Measurements from ENCODE around the gene GZF1. TPM values are rescaled to one million over a fixed set of nuclear protein-coding genes. Genes with fewer than 3 reads are reported as not detected.
A peak's percentile ranks its signal among the peaks of the same experiment; 100 is the strongest.

The GZF1 gene
- 7.5 TPM for polyA plus RNA-seq (ENCODE audit: insufficient read length)

DNA sequence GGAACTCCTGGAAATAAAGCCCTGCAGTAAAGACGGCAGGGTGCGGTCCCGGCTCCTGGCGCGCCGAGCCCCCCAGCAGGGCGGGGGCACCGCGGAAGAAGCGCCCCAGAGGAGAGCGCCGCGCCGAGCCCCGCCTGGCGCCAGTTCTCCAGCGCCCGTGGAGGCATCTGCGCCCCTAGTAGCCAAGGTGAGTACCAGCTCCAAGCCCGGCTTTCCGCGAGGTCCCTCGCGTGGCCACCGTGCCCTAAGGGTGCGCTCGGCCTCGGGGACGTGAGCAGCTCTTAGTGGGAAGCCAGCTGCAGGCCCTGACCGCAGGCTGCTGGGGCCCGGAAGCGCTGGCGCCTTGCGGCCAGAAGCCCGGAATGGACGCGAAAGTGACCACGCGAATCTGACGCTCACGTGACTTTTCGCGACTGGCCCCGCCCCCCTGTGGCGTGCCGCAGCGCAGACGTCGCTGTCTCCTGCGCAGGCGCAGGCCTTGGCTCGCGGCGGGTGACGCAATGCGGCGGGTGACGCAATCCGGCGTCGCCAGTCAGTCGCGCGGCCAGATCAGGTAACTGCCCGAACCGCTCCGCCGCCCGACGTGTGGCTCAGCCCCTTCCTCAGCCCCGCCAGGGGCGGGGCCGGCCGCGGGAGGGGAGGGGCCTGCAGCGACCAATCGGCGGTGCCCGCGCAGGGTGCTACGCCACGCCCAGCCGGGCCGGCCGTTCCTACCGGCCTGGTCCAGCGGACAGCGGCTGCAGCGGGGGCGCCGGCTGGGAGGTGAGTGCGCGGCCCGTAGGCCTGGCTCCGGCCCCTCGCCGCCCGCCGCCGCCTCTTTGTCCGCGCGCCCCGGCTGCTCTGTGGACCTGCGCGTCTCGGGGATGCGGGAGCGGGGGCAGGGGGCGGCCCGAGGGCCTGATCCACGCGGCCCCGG, at the start of gene GZF1:
Gene GZF1, plus strand, starts transcription at position 707 of the 916 bp plus-strand sequence. CDS start 2,202 bp downstream, outside the sequence.
- peak; percentile 92 for DNase-seq (ENCODE audit: low read depth)

DNA sequence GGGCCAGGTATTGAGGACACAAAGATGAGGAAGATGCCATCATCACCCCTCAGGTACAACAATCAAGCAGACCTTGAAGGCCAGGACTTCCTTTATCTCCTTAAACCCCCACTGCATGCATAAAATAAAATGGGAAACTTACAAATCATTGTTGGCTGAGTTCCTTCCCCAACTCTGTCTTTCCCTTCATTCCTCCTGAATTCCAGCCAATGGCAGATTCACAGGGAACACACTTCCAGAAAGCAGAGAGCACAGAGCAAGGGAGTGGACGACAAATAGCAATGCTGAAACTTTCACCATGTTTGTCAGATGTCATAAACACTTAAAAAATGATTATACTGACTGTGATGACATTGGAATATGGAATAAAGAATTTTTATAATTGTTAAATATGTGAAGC, 48.7 kb upstream of the GZF1 start:
- DNase-seq (ENCODE audit: low read depth) = peak; percentile 36

DNA sequence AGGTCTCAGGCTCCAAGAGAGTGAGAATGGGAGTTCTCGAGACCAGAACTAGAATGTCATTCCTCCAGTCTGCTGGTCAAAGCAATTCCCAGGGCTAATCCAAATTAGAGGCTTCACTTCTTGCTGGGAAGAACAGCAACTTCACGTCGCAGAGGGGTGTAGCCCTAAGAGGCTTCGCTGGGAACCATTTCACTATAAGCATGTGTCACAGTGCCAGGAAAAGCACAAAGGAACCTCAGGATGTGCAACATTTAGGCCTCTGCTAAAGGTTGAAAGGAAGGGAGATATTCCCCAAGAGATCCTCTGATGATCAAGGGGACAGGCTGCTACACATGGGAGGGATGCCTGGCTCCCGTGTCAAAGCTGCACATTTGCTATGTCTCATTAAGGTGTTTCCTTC, 47.3 kb upstream of the GZF1 start:
- no peak for DNase-seq (ENCODE audit: low read depth)

DNA sequence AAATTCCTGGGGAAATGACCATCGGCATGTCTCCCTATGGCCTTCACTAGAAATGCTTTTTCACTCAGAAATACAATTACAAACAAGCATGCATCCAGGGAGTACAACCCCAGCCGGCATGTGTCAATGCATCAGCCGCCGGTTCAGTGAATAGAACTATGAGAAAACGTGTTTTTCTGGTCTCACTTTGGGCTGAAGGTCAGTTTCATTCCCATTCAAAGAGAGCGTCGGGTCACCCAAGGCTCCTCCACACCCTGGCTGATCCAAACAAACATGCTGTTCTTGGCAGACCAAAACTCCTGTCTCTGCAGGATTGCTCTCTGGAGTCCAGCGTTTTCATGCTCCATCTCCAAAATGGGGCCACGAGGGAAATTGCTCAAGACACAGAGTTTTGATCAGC, 46.9 kb upstream of the GZF1 start:
- DNase-seq (ENCODE audit: low read depth) = no peak

DNA sequence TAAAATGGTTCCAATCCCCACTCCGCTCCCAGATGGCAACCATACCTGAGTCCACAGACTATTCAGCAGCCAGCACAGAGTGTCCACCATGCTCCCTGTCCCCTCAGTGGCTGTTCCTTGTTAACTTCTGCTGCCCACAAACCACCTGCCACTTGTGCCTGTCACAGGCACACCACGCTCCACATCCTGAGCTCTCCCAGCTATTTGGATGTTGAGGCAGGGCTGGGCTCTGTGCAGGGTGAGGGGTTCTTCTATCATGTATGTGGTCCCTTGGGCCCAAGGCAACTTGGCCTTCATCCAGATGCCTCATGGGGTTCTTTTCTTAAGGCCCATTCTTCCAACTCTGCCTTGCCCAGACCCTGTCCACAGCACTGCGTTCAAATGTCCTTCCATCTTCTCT, 45.4 kb upstream of the GZF1 start:
- DNase-seq (ENCODE audit: low read depth) = no peak

DNA sequence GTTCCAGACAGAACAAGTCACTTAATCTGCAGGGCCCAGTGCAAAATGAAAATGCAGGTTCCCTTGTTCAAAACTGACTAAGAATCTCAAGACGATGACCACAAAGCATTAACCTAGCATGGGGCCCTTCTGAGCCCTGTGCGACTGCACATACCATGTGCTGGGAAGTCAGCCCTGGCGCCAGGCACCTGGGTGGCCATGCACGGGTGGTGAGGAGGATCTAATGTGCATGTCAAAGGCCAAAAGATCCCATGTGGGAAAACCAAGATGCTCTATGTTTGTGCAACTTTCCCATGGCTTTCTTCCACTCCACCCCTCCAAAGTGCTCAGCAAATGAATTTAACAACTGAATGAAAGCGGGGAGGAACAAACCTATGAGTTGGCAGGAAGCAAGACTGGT, 44.9 kb upstream of the GZF1 start:
- no peak for DNase-seq (ENCODE audit: low read depth)

DNA sequence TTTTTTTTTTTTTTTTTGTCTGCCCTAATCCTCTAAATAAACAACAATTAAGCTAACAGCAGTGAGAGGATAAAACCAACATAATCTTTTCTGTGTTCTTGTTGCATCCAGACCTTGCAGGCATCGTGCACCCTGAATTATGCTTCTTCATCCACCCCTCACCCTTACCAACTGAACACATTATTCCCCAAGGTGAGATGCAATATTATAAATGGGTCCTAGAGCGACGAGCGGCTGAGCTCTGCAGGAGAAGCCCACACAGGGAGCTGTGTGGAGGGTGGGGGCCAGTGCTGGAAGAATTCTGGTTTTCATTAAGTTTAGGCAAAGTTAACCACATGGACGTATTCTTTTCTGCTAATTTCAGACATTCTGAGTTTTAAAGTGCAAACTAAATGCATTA, 43.6 kb upstream of the GZF1 start:
- no peak for DNase-seq (ENCODE audit: low read depth)

DNA sequence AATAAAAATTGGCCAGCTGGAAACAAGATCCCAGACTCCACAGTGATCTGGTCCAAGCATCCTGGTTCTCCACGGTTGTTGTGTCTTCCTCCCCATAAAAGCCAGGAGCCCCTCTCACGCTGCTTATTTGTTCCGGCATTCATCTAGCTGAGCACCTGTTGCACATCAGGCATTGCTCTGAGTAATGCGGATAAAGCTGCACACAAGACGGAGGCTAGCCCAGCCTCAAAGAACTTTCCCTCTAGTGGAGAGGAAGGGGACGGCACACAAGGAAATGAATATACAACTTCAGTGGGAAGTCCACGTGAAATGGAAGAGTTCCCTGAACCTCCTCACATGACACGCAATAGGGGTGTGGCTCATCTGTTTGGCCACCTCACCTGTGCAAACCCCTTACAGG, 41.7 kb upstream of the GZF1 start:
- DNase-seq (ENCODE audit: low read depth) = no peak

DNA sequence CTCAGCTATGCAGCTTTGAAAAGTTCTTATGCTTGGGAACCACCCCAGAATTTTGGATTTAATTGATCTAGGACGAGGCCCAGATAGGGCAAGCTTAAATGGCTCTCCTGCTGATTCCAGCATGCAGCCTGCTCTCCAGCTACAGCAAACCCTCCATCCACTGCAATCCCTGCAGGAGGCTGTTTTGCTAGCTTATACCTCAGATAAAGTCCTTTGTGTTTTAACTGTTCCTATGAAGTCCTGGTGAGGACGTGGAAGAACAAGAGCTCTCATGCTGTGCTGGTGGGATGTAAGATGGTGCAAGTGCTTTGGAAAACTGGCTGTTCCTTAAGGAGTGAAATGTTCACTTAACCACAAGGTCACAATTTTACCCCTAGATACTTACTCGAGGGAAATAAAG, 36.9 kb upstream of the GZF1 start:
- no peak for DNase-seq (ENCODE audit: low read depth)

DNA sequence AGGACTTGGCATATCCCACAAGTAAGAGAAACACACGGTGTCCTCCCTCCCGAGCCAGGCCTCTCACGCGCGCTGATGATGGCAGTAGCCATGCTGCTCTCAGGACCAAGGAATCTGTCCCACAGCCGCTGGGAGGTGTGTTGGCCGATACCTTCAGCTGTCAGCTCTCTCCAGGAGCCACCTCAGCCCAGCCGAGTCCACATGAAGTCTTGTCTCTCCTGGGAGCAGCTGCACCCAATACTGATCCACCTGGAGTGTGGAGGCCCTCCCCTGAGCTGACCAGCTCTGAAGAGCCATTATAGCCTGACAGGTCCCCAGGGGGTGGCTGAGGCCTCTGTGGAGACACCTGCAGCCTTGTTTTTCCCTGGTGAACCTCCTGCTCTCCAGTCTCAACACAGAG, 35.2 kb upstream of the GZF1 start:
- DNase-seq (ENCODE audit: low read depth) = no peak

DNA sequence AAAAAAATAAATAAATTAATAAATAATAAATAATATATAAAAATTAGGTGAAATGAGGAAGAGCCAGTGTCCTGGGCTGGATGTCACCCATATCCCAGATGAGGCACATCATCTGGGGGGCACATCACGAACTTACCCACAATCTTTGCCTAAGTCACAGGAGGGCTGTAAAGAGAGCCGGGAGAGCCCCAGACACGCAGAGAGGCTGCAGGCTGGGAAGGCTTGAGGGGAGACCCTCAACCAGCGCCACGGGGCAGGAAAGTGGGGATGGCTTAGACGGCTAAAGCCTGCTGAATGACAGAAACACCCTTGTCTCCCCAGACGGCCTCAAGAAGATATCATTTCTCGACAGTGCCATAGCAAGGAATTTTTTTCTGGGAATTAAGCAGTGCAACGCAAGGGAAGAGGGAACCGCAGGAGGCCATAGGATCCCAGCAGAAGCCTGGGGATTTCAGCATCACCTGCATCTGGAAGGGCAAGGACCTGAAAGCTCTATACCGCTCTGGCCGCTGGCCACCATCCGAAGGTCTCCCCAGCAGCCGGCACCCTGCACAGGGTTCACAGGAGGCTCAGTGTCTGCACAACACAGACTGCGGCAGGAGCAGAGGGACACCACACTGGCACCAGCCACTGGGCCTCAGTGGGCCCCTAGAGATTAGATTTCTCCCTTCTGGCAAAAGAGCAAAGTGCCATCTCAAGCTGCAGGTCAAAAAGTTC, 34.2 kb upstream of the GZF1 start:
- no peak for DNase-seq (ENCODE audit: low read depth)

DNA sequence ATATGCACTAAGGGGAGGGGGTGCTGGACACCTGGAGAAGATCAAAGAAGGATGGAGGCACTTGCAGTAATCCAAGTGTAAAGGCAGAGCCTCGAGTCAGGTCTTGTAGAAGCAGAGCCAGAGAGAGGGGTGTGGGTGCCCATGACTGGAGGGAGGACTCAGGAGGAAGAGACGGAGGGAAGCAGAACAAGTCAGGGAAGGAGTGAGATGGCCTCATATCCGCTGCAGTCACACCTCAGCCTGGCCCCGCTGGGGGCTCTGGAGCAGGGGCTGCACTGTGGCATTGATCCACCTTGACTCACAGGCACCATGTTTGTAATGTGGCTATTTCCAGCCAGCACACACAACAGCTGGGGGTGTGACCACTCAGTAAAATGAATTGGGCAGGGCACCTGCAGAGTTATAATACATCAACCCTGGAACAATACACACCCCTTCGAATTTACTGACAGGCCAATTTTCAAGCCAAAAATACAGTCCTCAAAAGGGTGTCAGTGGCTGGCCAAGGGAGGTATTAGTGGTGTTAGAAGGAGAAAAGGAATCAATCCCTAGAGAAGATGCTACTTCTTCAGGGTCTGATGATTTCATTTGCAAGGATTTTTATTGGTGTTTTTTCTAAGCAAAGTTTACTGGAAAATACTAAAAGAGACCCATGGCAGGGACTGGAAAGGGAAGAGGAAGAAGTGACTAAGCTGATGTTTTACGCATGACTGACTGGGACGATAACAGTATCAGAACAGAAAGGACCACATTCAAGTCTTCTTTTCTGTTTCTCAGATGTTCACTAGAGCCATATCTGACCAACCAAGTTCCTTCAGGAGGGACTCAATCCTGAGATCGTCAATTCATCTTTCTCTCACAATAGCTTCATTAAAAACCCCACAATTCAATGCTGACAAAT, 30.3 kb upstream of the GZF1 start:
- DNase-seq (ENCODE audit: low read depth) = no peak

DNA sequence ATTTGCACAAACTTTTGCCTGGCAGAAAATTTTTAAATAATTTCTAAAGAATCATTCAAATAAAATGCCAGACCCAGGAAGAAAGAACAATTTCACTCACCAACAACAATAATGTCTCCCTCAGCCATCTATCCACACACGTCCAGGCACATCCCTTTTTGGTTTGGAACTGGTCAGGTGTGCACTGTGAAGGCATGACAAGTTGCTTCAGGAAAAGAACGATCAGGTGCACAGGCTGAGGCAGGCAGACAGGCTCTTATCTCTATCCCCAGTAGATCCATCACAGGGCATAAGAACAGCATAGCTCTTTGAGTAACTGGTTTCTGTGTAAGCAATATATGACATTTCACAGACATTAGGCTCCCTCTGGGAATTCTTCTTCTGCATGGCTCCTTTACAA, 29.5 kb upstream of the GZF1 start:
- DNase-seq (ENCODE audit: low read depth) = no peak

DNA sequence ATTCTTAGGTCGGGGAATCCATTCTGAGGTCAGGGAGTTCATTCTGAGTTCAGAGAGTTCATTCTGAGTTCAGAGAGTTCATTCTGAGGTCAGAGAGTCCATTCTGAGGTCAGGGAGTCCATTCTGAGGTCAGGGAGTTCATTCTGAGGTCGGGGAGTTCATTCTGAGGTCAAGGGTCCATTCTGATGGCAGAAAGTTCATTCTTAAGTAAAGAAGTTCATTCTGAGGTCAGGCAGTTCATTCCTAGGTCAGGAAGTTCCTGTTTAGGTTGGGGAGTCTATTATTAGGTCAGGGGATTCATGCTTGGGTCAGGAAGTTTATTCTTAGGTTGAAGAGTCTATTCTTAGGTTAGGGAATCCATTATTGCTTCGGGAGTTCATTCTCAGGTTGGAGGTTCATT, 27.9 kb upstream of the GZF1 start:
- DNase-seq (ENCODE audit: low read depth) = no peak

DNA sequence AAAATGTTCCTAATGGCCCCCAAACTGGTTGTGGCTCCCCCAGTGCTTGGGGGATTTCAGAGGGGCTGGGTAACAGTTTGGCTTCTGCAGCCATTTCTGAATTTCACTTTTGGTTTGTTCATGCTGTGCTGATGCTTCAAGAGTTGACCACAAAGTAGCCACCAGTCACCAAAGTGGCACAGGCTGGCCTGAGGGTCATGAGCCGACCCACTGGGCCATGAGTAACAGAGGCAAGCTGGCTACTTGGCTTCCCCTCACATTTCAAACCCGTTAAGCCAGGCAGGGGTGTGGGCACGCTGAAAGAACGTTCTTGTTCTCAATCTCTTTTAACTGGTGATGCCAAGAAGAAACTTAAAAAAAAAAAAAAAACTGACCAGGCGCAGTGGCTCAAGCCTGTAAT, 26.5 kb upstream of the GZF1 start:
- no peak for DNase-seq (ENCODE audit: low read depth)

DNA sequence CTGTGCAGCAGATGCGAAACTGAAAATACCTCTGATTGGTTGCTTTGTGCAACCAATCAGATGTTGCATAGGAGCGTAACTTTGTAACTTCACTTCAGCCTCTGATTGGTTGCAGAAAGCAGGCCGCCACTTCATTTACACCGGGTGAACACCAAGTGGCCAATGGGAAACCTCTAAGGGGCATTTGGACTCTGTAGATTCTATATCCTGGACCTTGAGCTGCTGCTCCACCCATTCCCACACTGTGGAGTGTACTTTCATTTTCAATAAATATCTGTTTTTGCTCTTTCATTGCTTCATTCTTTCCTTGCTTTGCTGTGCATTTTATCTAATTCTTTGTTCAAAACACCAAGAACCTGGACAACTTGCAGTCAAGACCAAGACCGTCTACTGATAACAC, 25.5 kb upstream of the GZF1 start:
- no peak for DNase-seq (ENCODE audit: low read depth)

DNA sequence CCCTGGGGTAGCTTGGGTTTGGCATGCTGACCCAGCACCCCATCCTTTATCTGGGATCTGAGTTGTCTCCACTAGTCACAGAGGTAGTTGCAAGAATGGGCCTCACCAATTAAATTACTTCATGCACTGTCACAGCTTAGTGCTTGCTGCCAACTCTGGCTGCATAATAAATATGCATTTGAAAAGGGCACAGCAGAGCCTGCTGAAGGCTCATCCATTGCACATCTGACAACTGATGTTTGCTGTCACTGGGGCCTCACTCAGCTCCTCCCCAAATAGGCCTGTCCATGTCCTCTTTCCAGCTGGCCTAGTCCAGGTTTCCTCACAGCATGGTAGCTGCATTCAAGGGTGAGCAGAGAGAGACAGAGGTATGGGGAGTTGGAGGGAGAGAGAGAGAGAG, 24.7 kb upstream of the GZF1 start:
- no peak for DNase-seq (ENCODE audit: low read depth)

DNA sequence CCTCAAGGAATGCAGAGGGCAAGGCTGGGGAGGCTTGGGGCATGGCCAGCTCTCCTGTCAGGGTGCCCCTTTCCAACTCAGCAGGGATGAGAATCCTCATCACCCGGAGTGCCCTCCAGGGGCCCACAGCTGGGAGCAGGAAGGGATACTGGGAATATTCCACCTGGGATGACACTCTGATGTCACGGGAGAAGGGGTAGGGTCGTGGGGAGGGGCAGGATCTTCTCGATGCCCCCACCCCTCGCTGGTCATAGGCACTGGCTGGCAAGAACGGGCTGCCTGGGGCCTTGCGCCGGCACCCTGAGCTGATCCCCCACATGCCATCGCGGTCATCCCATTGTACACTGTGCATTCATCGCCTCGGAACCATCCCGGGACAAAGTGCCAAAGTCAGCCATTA, 22.0 kb upstream of the GZF1 start:
- no peak for DNase-seq (ENCODE audit: low read depth)

DNA sequence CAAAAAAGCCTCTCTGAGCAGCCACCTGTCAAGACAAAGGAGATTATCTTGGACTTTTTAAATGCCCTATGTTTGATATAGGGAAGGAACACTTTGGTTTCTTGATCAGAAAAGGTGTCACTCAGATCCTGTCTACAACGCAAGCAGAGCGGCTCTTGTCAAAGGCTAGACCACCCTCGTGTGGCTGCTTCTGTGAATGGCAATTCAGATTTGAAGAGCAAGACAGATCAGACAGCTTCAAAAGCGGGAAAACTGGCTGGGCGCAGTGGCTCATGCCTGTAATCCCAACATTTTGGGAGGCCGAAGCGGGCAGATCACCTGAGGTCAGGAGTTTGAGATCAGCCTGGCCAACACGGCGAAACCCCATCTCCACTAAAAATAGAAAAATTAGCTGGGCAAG, 21.5 kb upstream of the GZF1 start:
- DNase-seq (ENCODE audit: low read depth) = no peak

DNA sequence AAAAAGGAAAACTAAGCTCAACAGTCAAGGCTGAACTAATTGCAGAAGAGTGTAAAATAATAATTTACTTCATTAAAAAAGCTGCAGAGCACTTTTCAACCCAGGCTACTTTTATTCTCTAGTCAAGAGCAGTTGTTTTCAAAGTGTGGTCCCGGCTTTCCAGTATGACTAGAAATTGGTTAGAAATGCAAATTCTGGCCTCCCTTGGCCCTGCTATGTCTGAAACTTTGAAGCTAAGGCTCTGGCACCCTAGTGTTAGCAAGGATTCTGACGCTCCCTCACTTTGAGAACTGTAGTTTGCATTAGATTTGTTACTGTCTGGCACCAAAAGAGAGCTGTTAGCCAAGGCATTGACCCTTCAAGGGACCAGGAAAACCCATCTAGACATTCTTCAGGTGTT, 20.9 kb upstream of the GZF1 start:
- no peak for DNase-seq (ENCODE audit: low read depth)

DNA sequence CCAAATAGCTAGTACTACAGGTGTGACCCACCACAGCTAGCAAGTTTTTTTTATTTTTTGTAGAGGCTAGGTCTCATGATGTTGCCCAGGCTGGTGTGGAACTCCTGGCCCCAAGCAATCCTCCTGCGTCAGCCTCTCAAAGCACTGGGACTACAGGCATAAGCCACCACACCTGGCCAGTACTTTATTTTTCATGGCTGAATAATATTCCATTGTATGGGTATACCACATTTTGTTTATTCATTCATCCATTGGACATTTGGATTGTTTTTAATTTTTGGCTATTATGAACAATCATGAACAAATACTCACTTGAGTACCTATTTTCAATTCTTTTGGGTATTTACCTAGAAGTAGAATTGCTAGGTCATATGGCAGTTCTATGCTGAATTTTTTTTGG, 18.4 kb upstream of the GZF1 start:
- no peak for DNase-seq (ENCODE audit: low read depth)

DNA sequence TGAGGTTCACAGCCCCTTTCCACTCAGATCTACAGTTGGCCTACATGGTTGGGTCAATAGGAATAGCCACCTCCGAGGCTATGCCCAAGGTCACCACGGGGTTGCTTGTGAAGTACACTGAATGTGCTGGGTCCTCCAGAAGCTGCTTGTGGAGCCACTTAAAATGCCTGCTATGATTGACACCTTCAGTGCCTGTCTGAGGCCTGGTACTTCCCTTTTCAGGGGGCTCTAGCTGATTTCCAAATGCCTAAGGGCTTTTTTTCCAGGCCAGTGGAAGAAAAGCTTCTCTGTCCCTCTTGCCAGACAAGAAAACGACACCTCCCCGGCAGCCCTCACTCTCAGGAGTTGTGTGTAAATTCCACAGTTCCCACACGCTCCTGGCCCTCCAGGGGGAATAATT, 17.6 kb upstream of the GZF1 start:
- DNase-seq (ENCODE audit: low read depth) = no peak
